ENCODE results near the gene ADAMTSL3. TPM values are rescaled to one million over a fixed set of nuclear protein-coding genes. Genes with fewer than 3 reads are reported as not detected.

Gene ADAMTSL3
- total and polyA plus RNA-seq, 7 experiments from 2014 or later: not detected

DNA sequence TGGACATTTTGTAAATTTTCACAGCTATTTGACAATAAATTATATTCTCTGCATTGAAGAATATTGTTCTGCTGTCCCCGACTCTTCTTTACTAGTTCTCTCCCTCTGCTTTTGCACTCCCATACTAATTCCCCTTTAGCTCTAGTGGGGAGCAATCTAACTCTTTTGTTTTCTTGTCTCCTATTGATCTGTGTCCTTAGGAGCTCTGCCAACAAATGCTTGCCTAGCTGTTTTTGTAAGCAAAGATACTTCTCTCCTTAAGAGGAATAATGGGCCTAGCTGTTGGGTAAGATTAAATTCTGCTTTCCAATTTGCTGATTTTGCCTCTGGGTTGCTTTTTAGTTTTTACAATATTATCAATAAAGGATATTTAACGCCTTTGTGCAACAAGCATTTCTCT lies 17.7 kb downstream of the ADAMTSL3 start:
- POLR2A ChIA-PET: no interaction called here

DNA sequence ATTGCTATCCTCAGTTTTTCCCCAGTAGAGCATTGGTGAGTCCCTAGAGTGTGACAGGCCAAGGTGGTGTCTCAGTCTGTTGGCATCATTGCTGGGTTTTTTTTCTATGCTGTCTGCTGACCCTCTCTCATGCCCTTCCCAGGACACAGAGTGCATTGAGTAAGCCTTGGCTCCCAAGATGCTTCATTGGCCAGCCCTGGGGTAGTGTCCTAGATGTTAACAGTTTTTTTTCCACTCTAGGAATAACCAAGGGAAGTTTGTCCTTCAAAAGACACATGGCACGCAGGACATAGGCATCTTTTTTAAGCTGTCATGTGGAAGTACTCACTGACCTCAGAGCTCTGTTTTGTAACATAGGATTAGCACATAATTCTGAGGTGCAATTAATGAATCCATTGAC lies 19.5 kb downstream of the ADAMTSL3 start:
- Mint-ChIP-seq H3K9me3 (peaks cover 0 to 20% (median 5%) of the 10 kb centered on the region in 11 donors), H3K27ac (no peak overlapping the region), H3K4me1 (no peaks in the 10 kb centered on the region), H3K4me3 (no peak overlapping the region), H3K27me3 (peaks cover 0 to 5% (median 4%) of the 10 kb centered on the region in 5 donors), H3K36me3 (peaks cover 0 to 3% (median 0%) of the 10 kb centered on the region in 5 donors)
- ChIA-PET POLR2A (no interaction called here), CTCF (no interaction called here)
- H3K4me1 ChIP-seq (ENCODE audit: control insufficient read depth in 2 of 2, insufficient read depth in 2 of 2, low read length in 2 of 2): no peaks in the 10 kb centered on the region
- H3K9me3 ChIP-seq (ENCODE audit: control insufficient read depth in 2 of 3, low read length in 3 of 3): no peaks in the 10 kb centered on the region
- DNase-seq (no peak), ATAC-seq (no peak)
- no peak overlapping the region for H3K4me3 ChIP-seq (ENCODE audit: low read length)
- H3K27me3 ChIP-seq (ENCODE audit: control insufficient read depth in 2 of 2, insufficient read depth in 2 of 2, low read length in 2 of 2): no peaks in the 10 kb centered on the region
- H3K36me3 ChIP-seq (ENCODE audit: control insufficient read depth in 2 of 3, insufficient read depth in 3 of 3, low read length in 3 of 3): no peaks in the 10 kb centered on the region
- H3K27ac ChIP-seq (ENCODE audit: low read depth, low read length): no peak overlapping the region
- intact Hi-C loops (cut with micrococcal nuclease): no loop called here

More for the DNA sequence above, 17.7 kb downstream of the ADAMTSL3 start:
- H3K27me3 ChIP-seq (ENCODE audit: control insufficient read depth in 2 of 2, insufficient read depth in 2 of 2, low read length in 2 of 2): no peaks in the 10 kb centered on the region
- no peak overlapping the region for H3K4me3 Mint-ChIP-seq
- no peak overlapping the region for H3K4me3 ChIP-seq (ENCODE audit: low read length)
- no peaks in the 10 kb centered on the region for H3K4me1 Mint-ChIP-seq
- ATAC-seq: no peak
- peaks cover 0 to 20% (median 1%) of the 10 kb centered on the region in 11 donors for H3K9me3 Mint-ChIP-seq
- no peaks in the 10 kb centered on the region for H3K36me3 Mint-ChIP-seq
- DNase-seq: no peak
- no peaks in the 10 kb centered on the region for H3K36me3 ChIP-seq (ENCODE audit: control insufficient read depth in 2 of 3, insufficient read depth in 3 of 3, low read length in 3 of 3)
- no peaks in the 10 kb centered on the region for H3K4me1 ChIP-seq (ENCODE audit: control insufficient read depth in 2 of 2, insufficient read depth in 2 of 2, low read length in 2 of 2)
- H3K27me3 Mint-ChIP-seq: no peaks in the 10 kb centered on the region
- no peak overlapping the region for H3K27ac Mint-ChIP-seq
- H3K9me3 ChIP-seq (ENCODE audit: control insufficient read depth in 2 of 3, low read length in 3 of 3): no peaks in the 10 kb centered on the region
- H3K27ac ChIP-seq (ENCODE audit: low read depth, low read length): no peak overlapping the region
- CTCF ChIA-PET: no interaction called here
- intact Hi-C loops (cut with micrococcal nuclease): no loop called here

GRCh38 chr15:83682476-83683088 lies 28.7 kb downstream of the ADAMTSL3 start:
- Histone ChIP-seq H3K27ac (ENCODE audit: low read depth, low read length) (no peak overlapping the region), H3K36me3 (ENCODE audit: control insufficient read depth in 2 of 3, insufficient read depth in 3 of 3, low read length in 3 of 3) (no peaks in the 10 kb centered on the region), H3K4me3 (ENCODE audit: low read length) (no peak overlapping the region), H3K9me3 (ENCODE audit: control insufficient read depth in 2 of 3, low read length in 3 of 3) (peaks cover 0 to 4% (median 0%) of the 10 kb centered on the region in 3 experiments), H3K4me1 (ENCODE audit: control insufficient read depth in 2 of 2, insufficient read depth in 2 of 2, low read length in 2 of 2) (no peaks in the 10 kb centered on the region), H3K27me3 (ENCODE audit: control insufficient read depth in 2 of 2, insufficient read depth in 2 of 2, low read length in 2 of 2) (no peaks in the 10 kb centered on the region)
- Mint-ChIP-seq H3K4me3 (no peak overlapping the region), H3K36me3 (no peaks in the 10 kb centered on the region), H3K4me1 (no peaks in the 10 kb centered on the region), H3K9me3 (peaks cover 0 to 27% (median 6%) of the 10 kb centered on the region in 11 donors), H3K27ac (no peak overlapping the region), H3K27me3 (peaks cover 3 to 40% (median 33%) of the 10 kb centered on the region in 5 donors)
- ChIA-PET POLR2A (no interaction called here), CTCF (no interaction called here)
- ATAC-seq: no peak
- DNase-seq: no peak
- intact Hi-C loops (cut with micrococcal nuclease): no loop called here

DNA sequence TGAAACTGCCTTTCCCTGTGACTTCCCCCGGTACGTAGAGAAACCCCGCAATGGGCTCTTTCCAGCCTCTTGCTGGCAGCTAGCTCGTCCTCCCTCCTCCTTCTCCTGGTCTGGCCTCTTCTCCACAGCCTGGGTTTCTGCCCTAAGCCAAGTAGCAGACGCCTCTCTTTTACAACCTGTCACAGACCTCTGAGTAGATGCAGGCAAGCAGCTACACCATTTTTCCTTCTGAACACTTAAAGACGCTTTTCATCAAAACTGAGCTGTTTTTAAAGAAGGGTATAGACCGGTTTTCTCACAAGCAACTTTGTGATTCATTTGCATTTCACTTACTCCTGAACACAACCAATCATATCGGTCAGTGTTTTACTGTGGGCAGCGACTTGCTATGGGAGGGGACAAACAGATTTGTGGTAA lies 32.0 kb downstream of the ADAMTSL3 start:
- intact Hi-C loops (cut with micrococcal nuclease): no loop called here
- no peaks in the 10 kb centered on the region for H3K9me3 ChIP-seq (ENCODE audit: control insufficient read depth in 2 of 3, low read length in 3 of 3)
- peaks cover 0 to 10% (median 3%) of the 10 kb centered on the region in 11 donors for H3K9me3 Mint-ChIP-seq
- H3K27me3 Mint-ChIP-seq: peaks cover 5 to 56% (median 32%) of the 10 kb centered on the region in 5 donors
- H3K27ac Mint-ChIP-seq: no peak overlapping the region
- CTCF ChIA-PET: no interaction called here
- POLR2A ChIA-PET: no interaction called here
- H3K4me1 Mint-ChIP-seq: no peaks in the 10 kb centered on the region
- no peak overlapping the region for H3K27ac ChIP-seq (ENCODE audit: low read depth, low read length)
- ATAC-seq (no peak), DNase-seq (no peak)
- H3K4me3 ChIP-seq (ENCODE audit: low read length): no peak overlapping the region
- no peaks in the 10 kb centered on the region for H3K36me3 Mint-ChIP-seq
- no peaks in the 10 kb centered on the region for H3K27me3 ChIP-seq (ENCODE audit: control insufficient read depth in 2 of 2, insufficient read depth in 2 of 2, low read length in 2 of 2)
- H3K4me3 Mint-ChIP-seq: no peak overlapping the region
- H3K4me1 ChIP-seq (ENCODE audit: control insufficient read depth in 2 of 2, insufficient read depth in 2 of 2, low read length in 2 of 2): no peaks in the 10 kb centered on the region
- no peaks in the 10 kb centered on the region for H3K36me3 ChIP-seq (ENCODE audit: control insufficient read depth in 2 of 3, insufficient read depth in 3 of 3, low read length in 3 of 3)

- H3K27ac Mint-ChIP-seq: no peak overlapping the region
- Histone ChIP-seq H3K4me1 (ENCODE audit: control insufficient read depth in 2 of 2, insufficient read depth in 2 of 2, low read length in 2 of 2) (no peaks in the 10 kb centered on the region), H3K27me3 (ENCODE audit: control insufficient read depth in 2 of 2, insufficient read depth in 2 of 2, low read length in 2 of 2) (no peaks in the 10 kb centered on the region), H3K4me3 (ENCODE audit: low read length) (no peak overlapping the region), H3K36me3 (ENCODE audit: control insufficient read depth in 2 of 3, insufficient read depth in 3 of 3, low read length in 3 of 3) (no peaks in the 10 kb centered on the region), H3K27ac (ENCODE audit: low read depth, low read length) (no peak overlapping the region), H3K9me3 (ENCODE audit: control insufficient read depth in 2 of 3, low read length in 3 of 3) (no peaks in the 10 kb centered on the region)
- peaks cover 0 to 7% (median 0%) of the 10 kb centered on the region in 11 donors for H3K9me3 Mint-ChIP-seq
- intact Hi-C loops (cut with micrococcal nuclease): no loop called here
- ATAC-seq (no peak), DNase-seq (no peak)
- no peaks in the 10 kb centered on the region for H3K4me1 Mint-ChIP-seq
- H3K36me3 Mint-ChIP-seq: no peaks in the 10 kb centered on the region
- no peak overlapping the region for H3K4me3 Mint-ChIP-seq
- peaks cover 5 to 59% (median 29%) of the 10 kb centered on the region in 5 donors for H3K27me3 Mint-ChIP-seq
- ChIA-PET CTCF (no interaction called here), POLR2A (no interaction called here)
These were observed 34.3 kb downstream of the ADAMTSL3 start for GRCh38 chr15:83688201-83688600.

DNA sequence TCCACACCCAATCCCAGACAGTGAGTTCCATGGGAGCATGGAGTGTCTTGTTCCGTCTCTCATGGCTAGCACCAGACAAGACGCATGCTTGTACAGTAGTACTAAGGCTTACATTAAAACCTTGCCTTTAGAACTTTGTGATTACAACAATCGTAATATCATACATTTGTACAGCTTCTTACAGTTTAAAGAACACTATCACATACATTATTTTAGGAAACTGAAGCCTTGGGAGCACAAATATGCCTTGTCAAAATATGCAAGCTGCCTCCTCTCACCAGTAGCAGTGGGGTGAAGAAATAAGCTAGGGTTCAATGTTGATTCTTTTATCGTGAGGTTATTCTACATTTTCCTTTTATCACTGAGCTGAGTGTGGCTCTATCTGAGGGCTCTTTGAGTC lies 36.8 kb downstream of the ADAMTSL3 start:
- ATAC-seq: no peak
- H3K4me1 Mint-ChIP-seq: no peaks in the 10 kb centered on the region
- H3K9me3 Mint-ChIP-seq: peaks cover 0 to 10% (median 0%) of the 10 kb centered on the region in 11 donors
- no peak overlapping the region for H3K27ac Mint-ChIP-seq
- no peaks in the 10 kb centered on the region for H3K4me1 ChIP-seq (ENCODE audit: control insufficient read depth in 2 of 2, insufficient read depth in 2 of 2, low read length in 2 of 2)
- no peak for DNase-seq
- H3K27ac ChIP-seq (ENCODE audit: low read depth, low read length): no peak overlapping the region
- no peaks in the 10 kb centered on the region for H3K9me3 ChIP-seq (ENCODE audit: control insufficient read depth in 2 of 3, low read length in 3 of 3)
- ChIA-PET CTCF (no interaction called here), POLR2A (no interaction called here)
- H3K36me3 ChIP-seq (ENCODE audit: control insufficient read depth in 2 of 3, insufficient read depth in 3 of 3, low read length in 3 of 3): no peaks in the 10 kb centered on the region
- peaks cover 5 to 46% (median 17%) of the 10 kb centered on the region in 5 donors for H3K27me3 Mint-ChIP-seq
- no peak overlapping the region for H3K4me3 ChIP-seq (ENCODE audit: low read length)
- no peak overlapping the region for H3K4me3 Mint-ChIP-seq
- no peaks in the 10 kb centered on the region for H3K27me3 ChIP-seq (ENCODE audit: control insufficient read depth in 2 of 2, insufficient read depth in 2 of 2, low read length in 2 of 2)
- H3K36me3 Mint-ChIP-seq: no peaks in the 10 kb centered on the region
- intact Hi-C loops (cut with micrococcal nuclease): no loop called here

- Histone ChIP-seq H3K9me3 (ENCODE audit: control insufficient read depth in 2 of 3, low read length in 3 of 3) (no peaks in the 10 kb centered on the region), H3K36me3 (ENCODE audit: control insufficient read depth in 2 of 3, insufficient read depth in 3 of 3, low read length in 3 of 3) (no peaks in the 10 kb centered on the region), H3K4me3 (ENCODE audit: low read length) (no peak overlapping the region), H3K4me1 (ENCODE audit: control insufficient read depth in 2 of 2, insufficient read depth in 2 of 2, low read length in 2 of 2) (no peaks in the 10 kb centered on the region), H3K27me3 (ENCODE audit: control insufficient read depth in 2 of 2, insufficient read depth in 2 of 2, low read length in 2 of 2) (no peaks in the 10 kb centered on the region), H3K27ac (ENCODE audit: low read depth, low read length) (no peak overlapping the region)
- Mint-ChIP-seq H3K4me3 (no peak overlapping the region), H3K36me3 (no peaks in the 10 kb centered on the region), H3K27ac (no peak overlapping the region), H3K4me1 (no peaks in the 10 kb centered on the region), H3K9me3 (peaks cover 0 to 11% (median 0%) of the 10 kb centered on the region in 11 donors), H3K27me3 (peaks cover 0 to 35% (median 6%) of the 10 kb centered on the region in 5 donors)
- intact Hi-C loops (cut with micrococcal nuclease): no loop called here
- ChIA-PET POLR2A (no interaction called here), CTCF (no interaction called here)
- DNase-seq (no peak), ATAC-seq (no peak)
These were observed 39.0 kb downstream of the ADAMTSL3 start for GRCh38 chr15:83692746-83693581.
